MM.1S (cell line): ENCODE data around the gene C22orf23.

Experiments
- DNase-seq: peaks from one replicate; pipeline ENCODE4 v3.0.0-alpha.2; 2015
- H2AFZ ChIP-seq: fragments of 300-600 bp; sonication (generic); 2 replicates; pipeline ENCODE4 v1.6.0; 2016; ENCODE audit warnings: antibody characterized with exemption, low read length
- H3F3A ChIP-seq: fragments of 300-600 bp; sonication (generic); 2 replicates; pipeline ENCODE4 v1.6.1; 2016; ENCODE audit warnings: mild to moderate bottlenecking, antibody characterized with exemption, low read length, moderate library complexity, mixed read lengths; ENCODE audit not compliant: insufficient read depth
- H3K27ac ChIP-seq: fragments of 300-600 bp; sonication (generic); 2 replicates; pipeline ENCODE4 v1.5.1; 2016; ENCODE audit warnings: mild to moderate bottlenecking, low read length
- H3K27me3 ChIP-seq: fragments of 300-600 bp; sonication (generic); replicated peaks from 2 replicates; pipeline ENCODE4 v1.6.0; 2016; ENCODE audit warnings: low read length; ENCODE audit not compliant: insufficient read depth
- H3K36me3 ChIP-seq: fragments of 300-600 bp; sonication (generic); replicated peaks from 2 replicates; pipeline ENCODE4 v1.6.1; 2016; ENCODE audit warnings: mild to moderate bottlenecking, low read length, mixed read lengths; ENCODE audit not compliant: insufficient read depth
- H3K4me1 ChIP-seq: fragments of 300-600 bp; sonication (generic); 2 replicates; pipeline ENCODE4 v1.6.1; 2016; ENCODE audit warnings: low read length, mixed read lengths
- H3K4me2 ChIP-seq: fragments of 300-600 bp; sonication (generic); 2 replicates; pipeline ENCODE4 v1.6.0; 2016; ENCODE audit warnings: low read depth, low read length
- H3K4me3 ChIP-seq: fragments of 300-600 bp; sonication (generic); 2 replicates; pipeline ENCODE4 v1.5.1; 2016; ENCODE audit warnings: low read length, mixed read lengths
- H3K79me2 ChIP-seq: fragments of 300-600 bp; sonication (generic); 2 replicates; pipeline ENCODE4 v1.6.1; 2016; ENCODE audit warnings: mixed run types, low read length, mixed read lengths
- H3K9ac ChIP-seq: fragments of 300-600 bp; sonication (generic); 2 replicates; pipeline ENCODE4 v1.6.1; 2016; ENCODE audit warnings: low read length, mixed read lengths
- H3K9me2 ChIP-seq: fragments of 300-600 bp; sonication (generic); replicated peaks from 2 replicates; pipeline ENCODE4 v1.6.1; 2016; ENCODE audit warnings: mild to moderate bottlenecking, low read length, mixed read lengths; ENCODE audit not compliant: insufficient read depth
- H3K9me3 ChIP-seq: fragments of 300-600 bp; sonication (generic); replicated peaks from 2 replicates; pipeline ENCODE4 v1.6.1; 2016; ENCODE audit warnings: mild to moderate bottlenecking, low read length, mixed read lengths; ENCODE audit not compliant: insufficient read depth
- H4K20me1 ChIP-seq: fragments of 300-600 bp; sonication (generic); 2 replicates; pipeline ENCODE4 v1.6.1; 2016; ENCODE audit warnings: mild to moderate bottlenecking, low read length, moderate library complexity, mixed read lengths; ENCODE audit not compliant: insufficient read depth
- CTCF ChIP-seq: fragments of 300-600 bp; sonication (generic); IDR thresholded peaks from 2 replicates; pipeline ENCODE4 v1.5.1; 2016; ENCODE audit warnings: antibody characterized with exemption, low read length, mixed read lengths
- EZH2 ChIP-seq: fragments of 300-600 bp; sonication (generic); optimal IDR thresholded peaks from 2 replicates; pipeline ENCODE3; 2017; ENCODE audit warnings: low read depth, mild to moderate bottlenecking, antibody characterized with exemption, low read length, mixed read lengths
- EZH2phosphoT487 ChIP-seq: fragments of 300-600 bp; sonication (generic); IDR thresholded peaks from 2 replicates; pipeline ENCODE4 v1.6.1; 2018; ENCODE audit warnings: antibody characterized with exemption, low read length

The C22orf23 gene

DNA sequence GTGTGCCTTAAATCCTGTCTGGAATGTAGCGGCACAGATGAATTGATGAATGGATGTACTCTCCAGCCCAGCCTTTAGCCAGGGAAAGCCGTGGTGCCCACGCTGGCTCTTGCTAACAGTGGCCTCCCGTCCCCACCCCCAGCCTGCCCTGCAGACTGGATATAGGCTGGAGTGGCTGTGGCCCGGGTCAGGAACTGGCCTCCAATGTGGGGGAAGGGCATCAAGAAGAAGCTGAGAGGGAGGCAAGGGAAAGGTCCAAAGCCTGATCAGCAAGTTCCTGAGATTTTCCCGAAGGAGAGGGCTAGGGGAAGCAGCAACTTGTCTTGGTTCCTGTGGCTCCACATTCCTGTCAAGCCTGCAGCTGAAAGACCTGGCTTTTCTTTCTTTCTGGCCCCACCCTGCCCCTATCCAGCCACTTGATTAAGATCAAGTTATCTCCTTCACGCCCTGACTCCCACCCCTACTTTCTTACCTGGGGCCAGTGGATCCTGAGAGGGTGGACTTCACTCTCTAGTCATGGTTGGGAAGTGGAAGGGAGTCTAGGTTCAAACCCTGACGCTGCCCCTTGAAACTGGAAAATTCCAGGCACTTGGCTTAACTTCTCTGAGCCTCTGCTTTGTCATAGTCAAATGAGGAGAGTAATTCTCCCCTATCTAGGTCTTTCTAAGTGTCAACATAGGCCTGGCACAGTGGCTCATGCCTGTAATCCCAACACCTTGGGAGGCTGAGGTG, 58.3 kb downstream of the C22orf23 start:
- no peak for TF ChIP-seq EZH2
- no peak for TF ChIP-seq CTCF
- TF ChIP-seq EZH2phosphoT487 = no peak
- no peak overlapping the region for H3K4me3 ChIP-seq
- no peaks in the 10 kb centered on the region for H3K27me3 ChIP-seq
- peak overlapping the region; percentile 1; the same call in 1 of the 2 replicates for H3K27ac ChIP-seq
- H2AFZ ChIP-seq = no peak overlapping the region
- H3K36me3 ChIP-seq = no peaks in the 10 kb centered on the region
- no peak overlapping the region for H3K4me2 ChIP-seq
- DNase-seq = no peak
- H3K9ac ChIP-seq = no peak overlapping the region
- no peaks in the 10 kb centered on the region for H3K9me3 ChIP-seq
- no peaks in the 10 kb centered on the region for H3K9me2 ChIP-seq
- H3K4me1 ChIP-seq = peaks cover 13% of the 10 kb centered on the region
- H3K79me2 ChIP-seq = no peaks in the 10 kb centered on the region
- H3F3A ChIP-seq = peaks cover 14% of the 10 kb centered on the region
- H4K20me1 ChIP-seq = no peaks in the 10 kb centered on the region

DNA sequence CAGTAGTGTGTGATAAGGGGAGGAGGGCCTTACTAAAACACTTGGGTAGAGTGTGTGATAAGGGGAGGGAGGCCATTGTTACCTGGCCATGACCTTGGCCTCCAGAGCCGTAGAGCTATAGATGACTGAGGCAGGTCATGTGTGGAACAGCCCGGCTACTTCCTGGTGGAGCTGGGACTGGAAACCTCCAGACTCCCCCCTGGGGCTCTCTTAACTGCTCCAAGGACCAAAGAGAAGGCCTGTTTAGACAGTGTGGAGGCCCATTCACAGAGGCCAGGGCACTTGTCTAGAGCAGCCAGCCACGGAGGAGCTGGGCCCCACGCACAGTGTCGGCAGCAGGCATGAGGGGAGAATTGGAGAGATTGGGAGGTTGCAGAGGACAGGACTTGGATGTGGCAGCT, 59.8 kb downstream of the C22orf23 start:
- Histone ChIP-seq H3F3A (peaks cover 14% of the 10 kb centered on the region), H3K79me2 (no peaks in the 10 kb centered on the region), H3K4me3 (no peak overlapping the region), H3K4me1 (peaks cover 13% of the 10 kb centered on the region), H3K36me3 (peaks cover 6% of the 10 kb centered on the region; the same call in 1 of the 2 replicates), H3K27ac (no peak overlapping the region), H3K9me2 (no peaks in the 10 kb centered on the region), H3K27me3 (no peaks in the 10 kb centered on the region), H2AFZ (no peak overlapping the region), H3K9ac (no peak overlapping the region), H3K9me3 (no peaks in the 10 kb centered on the region), H3K4me2 (no peak overlapping the region), H4K20me1 (no peaks in the 10 kb centered on the region)
- DNase-seq = no peak
- no peak for TF ChIP-seq EZH2phosphoT487
- TF ChIP-seq CTCF = no peak
